ENCODE data around the gene CPLANE1. TPM values are rescaled to one million over a fixed set of nuclear protein-coding genes. Genes with fewer than 3 reads are reported as not detected.

Gene CPLANE1
- total and polyA plus RNA-seq, 2 of the 4 experiments (the other 2 are of a cell fraction): 4.4 to 17.9 TPM

DNA sequence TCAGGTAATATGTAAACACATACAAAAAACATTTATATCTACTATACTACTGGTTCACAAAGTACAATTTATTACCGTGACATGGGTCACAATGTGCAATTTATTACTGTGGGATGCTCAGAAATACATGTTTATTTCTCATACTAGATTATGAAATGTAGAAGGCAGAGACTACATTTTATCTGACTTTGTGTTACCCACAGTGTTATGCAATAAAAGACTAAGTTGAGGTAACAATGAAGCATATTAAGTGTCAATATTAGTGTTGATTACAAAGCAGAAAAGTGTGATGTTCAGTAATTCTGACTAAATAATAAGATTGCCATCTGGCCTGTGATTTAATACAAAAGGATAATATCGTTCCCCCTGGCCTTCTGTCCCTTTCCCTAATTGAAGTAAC is 42.4 kb downstream of the CPLANE1 start:
- DNase-seq: no peak
- Histone ChIP-seq H2AFZ (replicated peaks; ENCODE audit: low read length, poor library complexity) (no peak overlapping the region), H4K91ac (ENCODE audit: insufficient read depth, low read depth, low read length) (no peak overlapping the region), H2BK5ac (ENCODE audit: low read depth, low read length, poor library complexity, severe bottlenecking) (no peak overlapping the region), H3K4me3 (ENCODE audit: insufficient read depth, low read depth, low read length) (no peak overlapping the region), H3K36me3 (ENCODE audit: control insufficient read depth, insufficient read depth, low read length) (peaks cover 12% of the 10 kb centered on the region), H3K9me1 (ENCODE audit: insufficient read depth, low read length) (0 out of 2 replicates have a peak, but pooled peaks cover 3% of the 10 kb centered on the region), H3K27ac (ENCODE audit: insufficient read depth, low read length) (no peak overlapping the region), H3K9me3 (ENCODE audit: control insufficient read depth, insufficient read depth, low read length) (no peaks in the 10 kb centered on the region), H3K27me3 (ENCODE audit: control insufficient read depth, insufficient read depth, low read length) (no peaks in the 10 kb centered on the region), H3K56ac (ENCODE audit: extremely low read depth, insufficient read depth, low read length) (no peak overlapping the region), H2BK15ac (ENCODE audit: low read depth, low read length) (no peak overlapping the region), H3K4me1 (ENCODE audit: control insufficient read depth, insufficient read depth, low read length) (no peaks in the 10 kb centered on the region), H3K4ac (ENCODE audit: low read depth, low read length) (no peak overlapping the region), H3K4me2 (ENCODE audit: low read depth, low read length) (no peak overlapping the region), H4K20me1 (ENCODE audit: insufficient read depth, low read length) (no peaks in the 10 kb centered on the region), H2AK5ac (ENCODE audit: low read depth, low read length) (no peak overlapping the region), H3K14ac (replicated peaks; ENCODE audit: low read depth, low read length) (no peak overlapping the region), H2BK20ac (ENCODE audit: low read depth, low read length) (no peak overlapping the region), H4K8ac (ENCODE audit: low read depth in 2 of 2, low read length in 2 of 2) (no peak overlapping the region), H3K18ac (ENCODE audit: low read depth, low read length) (no peak overlapping the region), H2AK9ac (replicated peaks; ENCODE audit: low read depth, low read length, poor library complexity) (no peak overlapping the region), H2BK120ac (ENCODE audit: low read depth, low read length) (no peak overlapping the region), H3K23ac (ENCODE audit: low read depth, low read length) (no peak overlapping the region), H3K9ac (ENCODE audit: low read depth, low read length) (no peak overlapping the region), H3K79me1 (ENCODE audit: low read depth in 1 of 2, low read length in 2 of 2) (no peaks in the 10 kb centered on the region; a peak in 1 of 4 replicates), H4K5ac (ENCODE audit: low read depth, low read length) (no peak overlapping the region)
- in situ Hi-C loops (cut with MboI; ENCODE audit: low sequenced_read_pairs) (no loop called here), intact Hi-C loops (cut with micrococcal nuclease) (no loop called here), dilution Hi-C loops (cut with HindIII; ENCODE audit: low sequenced_read_pairs, unreplicated experiment) (no loop called here)
- ChIA-PET CTCF (no interaction called here), POLR2A (ENCODE audit: unreplicated experiment) (no interaction called here)
- WGBS, 2 experiments (ENCODE audit: extremely low coverage in 2 of 2, insufficient read length in 1 of 2): no CpG with 5 or more reads among the region's 2 CpGs
- ATAC-seq (ENCODE audit: low read depth): no peak
- peak; percentile 58 for TF ChIP-seq CEBPB (IDR thresholded peaks at IDR 0.05; ENCODE audit: low read depth, low read length)
- TF ChIP-seq, protein P1, sequence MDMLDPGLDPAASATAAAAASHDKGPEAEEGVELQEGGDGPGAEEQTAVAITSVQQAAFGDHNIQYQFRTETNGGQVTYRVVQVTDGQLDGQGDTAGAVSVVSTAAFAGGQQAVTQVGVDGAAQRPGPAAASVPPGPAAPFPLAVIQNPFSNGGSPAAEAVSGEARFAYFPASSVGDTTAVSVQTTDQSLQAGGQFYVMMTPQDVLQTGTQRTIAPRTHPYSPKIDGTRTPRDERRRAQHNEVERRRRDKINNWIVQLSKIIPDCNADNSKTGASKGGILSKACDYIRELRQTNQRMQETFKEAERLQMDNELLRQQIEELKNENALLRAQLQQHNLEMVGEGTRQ (IDR thresholded peaks at IDR 0.05; ENCODE audit: low read depth, low read length): no peak
- no TSS peak for BruUV-seq (replicated peaks)
